Right atrium auricular region (tissue), 2 donors: ENCODE data around the gene ABLIM3. TPM values are rescaled to one million over a fixed set of nuclear protein-coding genes. Genes with fewer than 3 reads are reported as not detected.
A peak's percentile ranks its signal among the peaks of the same experiment; 100 is the strongest.

ENCODE experiments used
- DNase-seq: peaks from one replicate; pipeline ENCODE4 v3.0.0-alpha.2; 2019; ENCODE audit warnings: low spot score
- H3K27ac ChIP-seq, 2 donors: fragments of 200-600 bp; sonication (generic); 1 replicate in 1 of 2; 2 replicates in 1 of 2; pipeline ENCODE4 v1.5.1; 2016 to 2019
- H3K27me3 ChIP-seq, 2 donors: fragments of 200-600 bp; sonication (generic); one replicate each; pipeline versions ENCODE4 v1.5.1 to v1.6.0; 2017 to 2019
- H3K36me3 ChIP-seq: fragments of 200-600 bp; sonication (generic); one replicate; pipeline ENCODE4 v1.5.1; 2016
- H3K4me1 ChIP-seq, 2 donors: fragments of 200-600 bp; sonication (generic); one replicate each; pipeline versions ENCODE4 v1.5.1 to v1.6.0; 2017 to 2019
- H3K4me3 ChIP-seq, 2 donors: fragments of 200-600 bp; sonication (generic); 1 replicate in 1 of 2; 2 replicates in 1 of 2; pipeline ENCODE4 v1.5.1; 2017 to 2019; ENCODE audit warnings: mild to moderate bottlenecking in 1 of 2, moderate library complexity in 1 of 2
- H3K9me3 ChIP-seq, 2 donors: fragments of 200-600 bp; sonication (generic); one replicate each; pipeline ENCODE4 v1.5.1; 2019
- total RNA-seq, 2 donors: library from RNA; depleted of rRNA; stranded (reverse); fragments of >200 nt; gene quantifications; one replicate each; pipeline ENCODE4 v1.1.0, GENCODE V29; 2016
- TF ChIP-seq, protein P1 (sequence below), 2 donors: fragments of 200-600 bp; sonication (generic); IDR thresholded peaks; one replicate each; pipeline ENCODE4 v1.5.1; 2019; ENCODE audit warnings: antibody characterized with exemption in 2 of 2

Gene ABLIM3
- total RNA-seq, 2 donors from 2014 or later, result 109 to 145 TPM

DNA sequence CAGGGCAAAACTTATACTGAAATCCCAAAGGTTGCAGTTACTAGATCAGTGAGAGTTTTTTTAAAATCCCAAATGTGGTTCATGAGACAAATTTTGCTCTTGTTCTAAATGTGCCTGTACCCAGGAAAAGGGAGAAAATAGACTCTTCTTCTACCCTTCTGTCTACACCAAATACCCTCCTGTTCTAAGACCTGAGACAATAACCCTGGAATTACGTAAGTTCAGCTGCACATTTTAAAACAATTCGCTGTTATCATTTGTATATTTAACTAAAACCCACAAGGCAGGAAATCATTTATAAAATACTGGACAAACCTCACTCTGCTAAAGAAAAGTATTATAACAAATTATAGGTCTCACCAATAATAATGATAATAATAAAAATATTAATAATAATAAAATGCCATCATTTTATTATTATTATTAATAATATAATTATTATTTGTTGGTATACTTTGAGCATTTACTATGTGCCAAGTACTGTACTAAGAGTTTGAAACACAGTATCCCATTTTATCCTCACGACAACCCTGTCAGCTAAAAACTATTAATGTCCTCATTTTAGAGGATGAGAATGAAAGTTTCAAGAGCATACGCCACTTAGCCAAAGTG is 80.5 kb downstream of the ABLIM3 start:
- peaks cover 0 to 62% of the 10 kb centered on the region in 2 donors for H3K4me1 ChIP-seq

DNA sequence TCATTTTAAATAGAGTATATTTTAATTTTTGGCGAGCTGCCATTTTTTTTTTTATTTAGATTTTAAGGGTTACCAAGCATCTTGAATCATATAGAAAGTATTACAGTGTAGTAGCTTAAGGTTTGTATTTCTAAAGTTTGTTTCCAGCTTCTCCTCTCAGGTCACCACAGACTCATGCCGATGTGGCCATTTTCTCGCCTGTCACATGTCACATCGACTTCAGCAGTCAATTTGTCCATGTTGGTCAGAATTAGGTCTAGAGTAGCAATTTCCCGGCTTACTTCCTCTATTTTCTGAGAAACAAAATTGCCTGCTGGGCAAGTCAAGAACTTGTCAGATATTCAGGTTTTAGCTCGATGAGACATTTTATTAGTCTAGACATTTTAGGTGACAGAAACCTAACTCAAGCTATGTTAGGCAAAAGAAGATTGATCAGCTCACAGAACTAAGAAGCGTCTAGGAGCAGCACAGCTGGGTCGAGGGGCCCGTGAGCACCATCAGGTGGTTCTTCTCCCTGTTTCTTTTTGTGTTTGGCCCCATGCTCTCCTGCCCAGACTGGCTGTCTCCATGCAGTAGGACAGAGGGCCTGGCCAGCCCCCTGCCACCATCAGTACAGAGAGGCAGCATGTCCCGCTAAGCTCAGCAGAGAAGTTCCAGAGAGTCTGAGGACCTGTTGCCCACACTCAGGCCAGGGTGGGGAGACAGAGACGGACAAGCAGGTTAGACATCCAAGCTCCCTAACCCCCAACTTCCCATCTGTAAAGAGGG is 82.0 kb downstream of the ABLIM3 start:
- no peaks in the 10 kb centered on the region for H3K9me3 ChIP-seq
- peaks cover 9% of the 10 kb centered on the region for H3K36me3 ChIP-seq
- peak overlapping the region; percentile 52 to 63 for H3K27ac ChIP-seq
- H3K4me1 ChIP-seq, result peaks cover 0 to 61% of the 10 kb centered on the region in 2 donors
- no peak overlapping the region for H3K4me3 ChIP-seq
- no peaks in the 10 kb centered on the region for H3K27me3 ChIP-seq
- DNase-seq, result no peak
- TF ChIP-seq, protein P1, sequence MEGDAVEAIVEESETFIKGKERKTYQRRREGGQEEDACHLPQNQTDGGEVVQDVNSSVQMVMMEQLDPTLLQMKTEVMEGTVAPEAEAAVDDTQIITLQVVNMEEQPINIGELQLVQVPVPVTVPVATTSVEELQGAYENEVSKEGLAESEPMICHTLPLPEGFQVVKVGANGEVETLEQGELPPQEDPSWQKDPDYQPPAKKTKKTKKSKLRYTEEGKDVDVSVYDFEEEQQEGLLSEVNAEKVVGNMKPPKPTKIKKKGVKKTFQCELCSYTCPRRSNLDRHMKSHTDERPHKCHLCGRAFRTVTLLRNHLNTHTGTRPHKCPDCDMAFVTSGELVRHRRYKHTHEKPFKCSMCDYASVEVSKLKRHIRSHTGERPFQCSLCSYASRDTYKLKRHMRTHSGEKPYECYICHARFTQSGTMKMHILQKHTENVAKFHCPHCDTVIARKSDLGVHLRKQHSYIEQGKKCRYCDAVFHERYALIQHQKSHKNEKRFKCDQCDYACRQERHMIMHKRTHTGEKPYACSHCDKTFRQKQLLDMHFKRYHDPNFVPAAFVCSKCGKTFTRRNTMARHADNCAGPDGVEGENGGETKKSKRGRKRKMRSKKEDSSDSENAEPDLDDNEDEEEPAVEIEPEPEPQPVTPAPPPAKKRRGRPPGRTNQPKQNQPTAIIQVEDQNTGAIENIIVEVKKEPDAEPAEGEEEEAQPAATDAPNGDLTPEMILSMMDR (IDR thresholded peaks at IDR 0.05), result no peak

More for the DNA sequence above, 80.5 kb downstream of the ABLIM3 start:
- no peaks in the 10 kb centered on the region for H3K9me3 ChIP-seq
- peak overlapping the region in 1 of 2 donors; percentile 69 for H3K27ac ChIP-seq
- H3K27me3 ChIP-seq, result no peaks in the 10 kb centered on the region
- H3K4me3 ChIP-seq, result no peak overlapping the region
- no peak for DNase-seq
- peaks cover 9% of the 10 kb centered on the region for H3K36me3 ChIP-seq
- TF ChIP-seq, protein P1 (IDR thresholded peaks at IDR 0.05), result no peak

DNA sequence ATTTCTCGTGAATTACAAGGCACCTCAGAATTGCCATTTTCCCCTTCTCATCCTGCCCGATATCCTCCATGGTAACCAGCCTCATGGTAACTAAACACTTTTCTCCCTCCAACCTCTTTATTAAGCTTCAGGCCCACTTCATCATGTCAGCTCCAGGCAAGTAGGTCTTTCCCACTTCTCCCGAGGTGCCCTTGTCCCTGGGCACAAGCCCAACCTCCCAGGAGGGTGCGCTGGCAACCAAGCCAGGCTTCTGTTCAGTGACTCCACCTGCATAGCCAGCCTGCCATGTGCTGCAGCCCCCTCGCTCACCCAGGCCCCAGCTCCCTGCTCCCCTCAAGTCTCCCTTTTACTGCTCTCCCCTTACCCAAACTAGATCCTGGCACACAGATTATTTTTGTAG is 83.0 kb downstream of the ABLIM3 start:
- DNase-seq, result no peak
- H3K27ac ChIP-seq, result peak overlapping the region; percentile 52 to 63
- peaks cover 0 to 61% of the 10 kb centered on the region in 2 donors for H3K4me1 ChIP-seq
- H3K36me3 ChIP-seq, result peaks cover 8% of the 10 kb centered on the region
- H3K27me3 ChIP-seq, result no peaks in the 10 kb centered on the region
- no peaks in the 10 kb centered on the region for H3K9me3 ChIP-seq
- H3K4me3 ChIP-seq, result no peak overlapping the region
- TF ChIP-seq, protein P1 (IDR thresholded peaks at IDR 0.05), result no peak

DNA sequence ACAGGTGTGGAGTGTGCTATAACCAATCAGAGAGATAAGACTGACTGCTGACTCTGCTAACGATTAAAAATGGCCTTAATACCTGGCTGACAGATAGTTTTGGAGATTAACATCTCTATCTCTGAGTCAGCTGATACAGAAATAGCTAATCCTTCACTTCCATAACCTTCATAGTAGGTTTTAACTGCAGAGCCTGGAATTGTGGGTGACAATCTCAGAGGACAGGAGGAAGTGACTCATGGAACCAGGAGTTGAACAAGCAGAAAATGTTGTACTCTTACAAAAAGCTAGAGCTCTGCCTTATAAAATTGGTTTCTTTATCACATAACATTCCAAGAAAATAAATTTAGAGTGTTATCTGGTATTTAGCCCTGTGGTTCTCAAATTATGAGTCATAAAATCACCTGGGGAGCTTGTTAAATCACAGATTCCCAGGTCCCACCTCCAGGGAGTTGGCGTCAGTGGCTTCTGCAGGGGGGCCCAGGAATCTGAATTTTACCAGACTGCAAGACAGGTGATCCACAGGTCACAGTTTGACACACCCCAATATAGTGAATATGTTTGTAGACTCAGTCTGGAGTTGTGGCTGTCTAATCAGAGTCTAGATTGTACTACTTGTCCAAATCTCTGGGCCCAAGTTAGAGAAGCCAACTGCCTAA is 86.0 kb downstream of the ABLIM3 start:
- peaks cover 9% of the 10 kb centered on the region for H3K36me3 ChIP-seq
- no peak for DNase-seq
- peak overlapping the region; percentile 65 for H3K27ac ChIP-seq
- peaks cover 0 to 44% of the 10 kb centered on the region in 2 donors for H3K4me1 ChIP-seq
- TF ChIP-seq, protein P1 (IDR thresholded peaks at IDR 0.05), result no peak
- no peak overlapping the region for H3K4me3 ChIP-seq
- no peaks in the 10 kb centered on the region for H3K27me3 ChIP-seq
- no peaks in the 10 kb centered on the region for H3K9me3 ChIP-seq

DNA sequence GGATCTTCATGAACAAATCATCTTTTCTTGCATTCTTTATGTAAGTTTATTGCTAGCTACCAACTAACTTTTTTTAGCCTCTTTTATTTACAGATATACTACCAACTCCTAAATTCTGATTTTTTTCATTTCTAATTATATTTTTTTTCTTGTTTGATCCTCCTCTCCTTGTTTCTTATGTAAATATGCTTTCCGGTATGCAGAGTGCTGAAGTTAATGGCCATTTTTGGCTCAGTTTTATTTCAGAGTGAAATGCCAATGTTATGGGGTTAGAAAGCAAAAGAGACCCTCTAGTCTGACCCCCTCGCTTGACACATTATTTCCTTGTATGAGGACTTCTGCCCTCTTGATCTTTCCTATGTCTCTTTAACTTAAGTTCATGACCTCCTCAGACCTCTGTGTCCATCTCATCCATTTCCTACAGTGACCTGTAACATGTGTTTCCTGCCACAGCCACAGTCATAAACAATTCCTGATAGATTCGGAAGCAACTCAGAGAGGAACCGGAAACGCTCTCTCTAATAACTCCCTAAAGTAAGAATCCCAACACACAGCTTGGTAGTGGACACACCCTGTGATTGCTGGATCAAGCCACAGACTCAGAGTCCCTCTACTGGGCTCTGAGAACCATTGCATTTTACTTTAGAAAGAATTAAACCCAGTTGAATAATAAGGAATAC is 87.5 kb downstream of the ABLIM3 start:
- no peak overlapping the region for H3K4me3 ChIP-seq
- peaks cover 0 to 34% of the 10 kb centered on the region in 2 donors for H3K4me1 ChIP-seq
- no peaks in the 10 kb centered on the region for H3K9me3 ChIP-seq
- DNase-seq, result peak; percentile 83
- peak overlapping the region; percentile 65 for H3K27ac ChIP-seq
- no peaks in the 10 kb centered on the region for H3K27me3 ChIP-seq
- TF ChIP-seq, protein P1 (IDR thresholded peaks at IDR 0.05), result peak; percentile 66 to 89
- H3K36me3 ChIP-seq, result peaks cover 23% of the 10 kb centered on the region
